Keratinocyte (primary cell): ENCODE results near the gene CORO2A.

Source experiments
- CTCF ChIP-seq, 3 experiments: IDR thresholded peaks in 1 of 3; conservative IDR thresholded peaks in 1 of 3; optimal IDR thresholded peaks in 1 of 3; 2 replicates in 2 of 3; 3 replicates in 1 of 3; pipeline versions ENCODE3 to v1.5.1; 2011; ENCODE audit warnings: low read length in 3 of 3, mild to moderate bottlenecking in 3 of 3, moderate library complexity in 2 of 3, control low read depth in 1 of 3, inconsistent platforms in 1 of 3; ENCODE audit not compliant: insufficient read depth in 2 of 3; ENCODE audit errors: extremely low read depth in 1 of 3
- EZH2 ChIP-seq: IDR thresholded peaks from one replicate; pipeline ENCODE4 v1.6.1; 2012; ENCODE audit warnings: inconsistent platforms, mild to moderate bottlenecking, low read length, moderate library complexity

GRCh38 chr9:98091735-98092612, 100.5 kb downstream of the CORO2A start:
- TF ChIP-seq CTCF (optimal IDR thresholded peaks at IDR 0.05 in 1 of 3, IDR thresholded peaks at IDR 0.05 in 1 of 3, conservative IDR thresholded peaks at IDR 0.05 in 1 of 3; ENCODE audit: extremely low read depth in 1 of 3, insufficient read depth in 2 of 3, low read length in 3 of 3): no peak
- no peak for TF ChIP-seq EZH2
